GM12865 (cell line): Measurements from ENCODE around the gene NDUFAF5.

Experiments used
- DNase-seq: peaks from one replicate; pipeline ENCODE4 v3.0.0; 2010; ENCODE audit warnings: low read depth
- H3K4me3 ChIP-seq: 2 replicates; pipeline ENCODE4 v1.5.1; 2011; ENCODE audit warnings: mild to moderate bottlenecking, low read depth, low read length, control low read depth
- CTCF ChIP-seq: IDR thresholded peaks from 2 replicates; pipeline ENCODE4 v1.5.1; 2011; ENCODE audit warnings: low read length, control low read depth, low read depth, inconsistent platforms; ENCODE audit not compliant: insufficient read depth; ENCODE audit errors: missing control alignments

Gene NDUFAF5

GRCh38 chr20:13778827-13779226 is 6.0 kb upstream of the NDUFAF5 start:
- peak; percentile 54 for DNase-seq
- TF ChIP-seq CTCF, result no peak
- H3K4me3 ChIP-seq, result peak overlapping the region; percentile 4; the same call in 1 of the 2 replicates

GRCh38 chr20:13783528-13783927 is 1.3 kb upstream of the NDUFAF5 start:
- peak overlapping the region; percentile 73 for H3K4me3 ChIP-seq
- TF ChIP-seq CTCF, result no peak
- no peak for DNase-seq

GRCh38 chr20:13784271-13784892 is 446 bp upstream of the NDUFAF5 start:
- DNase-seq, result no peak
- TF ChIP-seq CTCF, result no peak
- peak overlapping the region; percentile 73 for H3K4me3 ChIP-seq

GRCh38 chr20:13786143-13786828 is 1.5 kb downstream of the NDUFAF5 start:
- no peak for DNase-seq
- peak overlapping the region; percentile 73 for H3K4me3 ChIP-seq
- no peak for TF ChIP-seq CTCF

GRCh38 chr20:13788167-13788834 is 3.5 kb downstream of the NDUFAF5 start:
- DNase-seq, result peak; percentile 73
- no peak overlapping the region for H3K4me3 ChIP-seq
- TF ChIP-seq CTCF, result peak; percentile 49

GRCh38 chr20:13790708-13791107 is 5.9 kb downstream of the NDUFAF5 start:
- no peak for TF ChIP-seq CTCF
- H3K4me3 ChIP-seq, result no peak overlapping the region
- no peak for DNase-seq
